Measurements from ENCODE around the gene PHF21B.

Gene PHF21B

GRCh38 chr22:45006111-45006963 lies 3.5 kb downstream of the PHF21B start:
- H3K4me3 ChIP-seq (ENCODE audit: low read length): no peak overlapping the region
- no peak for TF ChIP-seq ZNF274 (IDR thresholded peaks at IDR 0.05; ENCODE audit: low read depth, low read length)

GRCh38 chr22:45001653-45002052 lies 8.2 kb downstream of the PHF21B start:
- TF ChIP-seq ZNF274 (IDR thresholded peaks at IDR 0.05; ENCODE audit: low read depth, low read length): no peak
- no peak overlapping the region for H3K4me3 ChIP-seq (ENCODE audit: low read length)

GRCh38 chr22:45000330-45000729 lies 9.5 kb downstream of the PHF21B start:
- H3K4me3 ChIP-seq (ENCODE audit: low read length): no peak overlapping the region
- TF ChIP-seq ZNF274 (IDR thresholded peaks at IDR 0.05; ENCODE audit: low read depth, low read length): no peak

- TF ChIP-seq ZNF274 (IDR thresholded peaks at IDR 0.05; ENCODE audit: low read depth, low read length): no peak
- no peak overlapping the region for H3K4me3 ChIP-seq (ENCODE audit: low read length)
These were observed 10.1 kb downstream of the PHF21B start for GRCh38 chr22:44999687-45000086.

GRCh38 chr22:44999231-44999630 lies 10.6 kb downstream of the PHF21B start:
- TF ChIP-seq ZNF274 (IDR thresholded peaks at IDR 0.05; ENCODE audit: low read depth, low read length): no peak
- no peak overlapping the region for H3K4me3 ChIP-seq (ENCODE audit: low read length)

GRCh38 chr22:44998296-44998695 lies 11.5 kb downstream of the PHF21B start:
- TF ChIP-seq ZNF274 (IDR thresholded peaks at IDR 0.05; ENCODE audit: low read depth, low read length): no peak
- no peak overlapping the region for H3K4me3 ChIP-seq (ENCODE audit: low read length)

- no peak overlapping the region for H3K4me3 ChIP-seq (ENCODE audit: low read length)
- no peak for TF ChIP-seq ZNF274 (IDR thresholded peaks at IDR 0.05; ENCODE audit: low read depth, low read length)
These were observed 12.7 kb downstream of the PHF21B start for GRCh38 chr22:44997060-44997459.

- no peak for TF ChIP-seq ZNF274 (IDR thresholded peaks at IDR 0.05; ENCODE audit: low read depth, low read length)
- no peak overlapping the region for H3K4me3 ChIP-seq (ENCODE audit: low read length)
These were observed 13.2 kb downstream of the PHF21B start for GRCh38 chr22:44996648-44997047.

- no peak for TF ChIP-seq ZNF274 (IDR thresholded peaks at IDR 0.05; ENCODE audit: low read depth, low read length)
These were observed 13.7 kb downstream of the PHF21B start for GRCh38 chr22:44996120-44996519.

GRCh38 chr22:44995715-44996114 lies 14.1 kb downstream of the PHF21B start:
- TF ChIP-seq ZNF274 (IDR thresholded peaks at IDR 0.05; ENCODE audit: low read depth, low read length): no peak
- no peak overlapping the region for H3K4me3 ChIP-seq (ENCODE audit: low read length)

More at GRCh38 chr22:44996120-44996519, 13.7 kb downstream of the PHF21B start:
- no peak overlapping the region for H3K4me3 ChIP-seq (ENCODE audit: low read length)

- TF ChIP-seq ZNF274 (IDR thresholded peaks at IDR 0.05; ENCODE audit: low read depth, low read length): no peak
- H3K4me3 ChIP-seq (ENCODE audit: low read length): no peak overlapping the region
These were observed 14.7 kb downstream of the PHF21B start for GRCh38 chr22:44995105-44995514.

GRCh38 chr22:44994399-44995104 lies 15.3 kb downstream of the PHF21B start:
- H3K4me3 ChIP-seq (ENCODE audit: low read length): no peak overlapping the region
- TF ChIP-seq ZNF274 (IDR thresholded peaks at IDR 0.05; ENCODE audit: low read depth, low read length): no peak

- no peak overlapping the region for H3K4me3 ChIP-seq (ENCODE audit: low read length)
- TF ChIP-seq ZNF274 (IDR thresholded peaks at IDR 0.05; ENCODE audit: low read depth, low read length): no peak
These were observed 17.6 kb downstream of the PHF21B start for GRCh38 chr22:44992166-44992565.

- H3K4me3 ChIP-seq (ENCODE audit: low read length): no peak overlapping the region
- TF ChIP-seq ZNF274 (IDR thresholded peaks at IDR 0.05; ENCODE audit: low read depth, low read length): no peak
These were observed 18.6 kb downstream of the PHF21B start for GRCh38 chr22:44991218-44991617.

GRCh38 chr22:44990810-44991209 lies 19.0 kb downstream of the PHF21B start:
- TF ChIP-seq ZNF274 (IDR thresholded peaks at IDR 0.05; ENCODE audit: low read depth, low read length): no peak

More at GRCh38 chr22:44990810-44991209, 19.0 kb downstream of the PHF21B start:
- no peak overlapping the region for H3K4me3 ChIP-seq (ENCODE audit: low read length)
